HepG2 (cell line): ENCODE data around the gene VWA1. TPM values are rescaled to one million over a fixed set of nuclear protein-coding genes. Genes with fewer than 3 reads are reported as not detected.

ENCODE experiments used
- AGO1 ChIP-seq: fragments of 200-400 bp; formaldehyde crosslinking; IDR thresholded peaks from 2 replicates; pipeline ENCODE4 v1.6.1; 2017; ENCODE audit warnings: mild to moderate bottlenecking, low read depth, low read length, moderate library complexity; ENCODE audit not compliant: poor library complexity, severe bottlenecking
- ATF7 ChIP-seq, 2 experiments: fragments of 450-650 bp in 1 of 2; sonication (generic) in 1 of 2; formaldehyde crosslinking in 1 of 2; IDR thresholded peaks; 2 replicates each; pipeline versions ENCODE4 v1.4.0 to v1.6.1; 2016 to 2020; ENCODE audit warnings: antibody characterized with exemption in 1 of 2, mild to moderate bottlenecking in 1 of 2, missing genetic modification reagents in 1 of 2
- CEBPZ ChIP-seq: IDR thresholded peaks from 2 replicates; pipeline ENCODE4 v1.6.1; 2012; ENCODE audit warnings: low read length, improper control_type of control experiment
- FUBP1 ChIP-seq: sonication (generic); formaldehyde crosslinking; IDR thresholded peaks from 2 replicates; pipeline ENCODE4 v1.5.1; 2020; ENCODE audit warnings: missing genetic modification reagents, mild to moderate bottlenecking, borderline replicate concordance
- MTERF4 ChIP-seq: sonication (generic); formaldehyde crosslinking; IDR thresholded peaks from 2 replicates; pipeline ENCODE4 v1.8.0; 2023; ENCODE audit warnings: mild to moderate bottlenecking, missing genetic modification reagents
- RFX3 ChIP-seq: IDR thresholded peaks from 2 replicates; pipeline ENCODE4 v1.6.1; 2016; ENCODE audit warnings: missing biosample characterization, missing genetic modification reagents
- SIX4 ChIP-seq: sonication (generic); formaldehyde crosslinking; IDR thresholded peaks from 2 replicates; pipeline ENCODE4 v1.4.0; 2020; ENCODE audit warnings: missing genetic modification reagents
- SMAD1 ChIP-seq: sonication (generic); formaldehyde crosslinking; IDR thresholded peaks from 2 replicates; pipeline ENCODE4 v1.4.0; 2020; ENCODE audit warnings: missing genetic modification reagents, low read depth, mild to moderate bottlenecking, borderline replicate concordance
- TOE1 ChIP-seq: sonication (generic); formaldehyde crosslinking; IDR thresholded peaks from 2 replicates; pipeline ENCODE4 v1.4.0; 2020; ENCODE audit warnings: mild to moderate bottlenecking, missing genetic modification reagents
- ZBTB26 ChIP-seq: IDR thresholded peaks from 2 replicates; pipeline ENCODE4 v1.6.1; 2016; ENCODE audit warnings: missing compliant biosample characterization, missing genetic modification reagents, borderline replicate concordance
- ZFP91 ChIP-seq: sonication (generic); formaldehyde crosslinking; IDR thresholded peaks from 2 replicates; pipeline ENCODE4 v1.9.0; 2022; ENCODE audit warnings: missing genetic modification reagents, mild to moderate bottlenecking, borderline replicate concordance
- ZFX ChIP-seq: sonication (generic); formaldehyde crosslinking; IDR thresholded peaks from 2 replicates; pipeline ENCODE4 v1.4.0; 2020; ENCODE audit warnings: mild to moderate bottlenecking, low read depth, missing genetic modification reagents, moderate library complexity
- ZNF230 ChIP-seq: sonication (generic); formaldehyde crosslinking; IDR thresholded peaks from 2 replicates; pipeline ENCODE4 v1.4.0; 2020; ENCODE audit warnings: mild to moderate bottlenecking, missing genetic modification reagents
- ZNF354B ChIP-seq: sonication (generic); formaldehyde crosslinking; IDR thresholded peaks from 2 replicates; pipeline ENCODE4 v1.8.0; 2022; ENCODE audit warnings: mild to moderate bottlenecking, missing genetic modification reagents
- ZNF550 ChIP-seq: sonication (generic); formaldehyde crosslinking; IDR thresholded peaks from 2 replicates; pipeline ENCODE4 v1.4.0; 2020; ENCODE audit warnings: mild to moderate bottlenecking, missing genetic modification reagents, borderline replicate concordance
- ZNF691 ChIP-seq: sonication (generic); formaldehyde crosslinking; IDR thresholded peaks from 2 replicates; pipeline ENCODE4 v1.4.0; 2020; ENCODE audit warnings: missing genetic modification reagents, low read depth, mild to moderate bottlenecking, borderline replicate concordance
- ZNF75D ChIP-seq: sonication (generic); formaldehyde crosslinking; IDR thresholded peaks from 2 replicates; pipeline ENCODE4 v1.8.1; 2023; ENCODE audit warnings: missing genetic modification reagents, mild to moderate bottlenecking, borderline replicate concordance
- polyA plus RNA-seq, 8 experiments: library from polyadenylated mRNA; depleted of rRNA in 3 of 8; stranded (reverse) in 7 of 8; unstranded in 1 of 8; fragments of >200 nt; fragmentation: Illumina TruSeq in 4 of 8; extraction: Trizol in 4 of 8; gene quantifications; 2 replicates each; pipeline versions ENCODE4 v1.2.1 to v1.2.3, GENCODE V29; 2011 to 2016; ENCODE audit warnings: low read depth in 4 of 8, missing spikeins in 1 of 8, mixed read lengths in 1 of 8; ENCODE audit not compliant: insufficient read depth in 1 of 8
- total RNA-seq, 5 experiments: library from RNA; depleted of rRNA; stranded (reverse); fragments of >200 nt; fragmentation: Illumina TruSeq; extraction: Trizol; gene quantifications; 2 replicates each; pipeline ENCODE4 v1.2.3, GENCODE V29; 2016; ENCODE audit warnings: low read depth in 1 of 5

Gene VWA1
- total and polyA plus RNA-seq, 2 of the 13 experiments (the other 11 are each of a cell fraction or from before 2014, with no cell fraction given) = 40.9 to 57.5 TPM

- TF ChIP-seq FUBP1 (CRISPR knock-in tag) (no peak; the same call in 1 of the 2 replicates), SMAD1 (no peak), ZBTB26 (CRISPR knock-in tag) (no peak), ZNF230 (CRISPR knock-in tag) (0 out of 2 replicates have a peak, but pooled peaks have one; percentile 7), TOE1 (no peak), SIX4 (CRISPR knock-in tag) (no peak), ZNF691 (CRISPR knock-in tag) (no peak), ZNF354B (CRISPR knock-in tag) (no peak), ZNF75D (CRISPR knock-in tag) (0 out of 2 replicates have a peak, but pooled peaks have one; percentile 60), MTERF4 (0 out of 2 replicates have a peak, but pooled peaks have one; percentile 6), CEBPZ (no peak), ZFX (peak; percentile 32; the same call in 1 of the 2 replicates), ZFP91 (CRISPR knock-in tag) (peak; percentile 6; the same call in 1 of the 2 replicates), ZNF550 (peak; percentile 88; the same call in 1 of the 2 replicates), AGO1 (peak; percentile 37), RFX3 (no peak), ATF7 (IDR thresholded peaks at IDR 0.05) (no peak), ATF7 (CRISPR knock-in tag; IDR thresholded peaks at IDR 0.05) (no peak)
These were observed 35.5 kb upstream of the VWA1 start (continued) for GRCh38 chr1:1399872-1400575.
